Measurements from ENCODE around the gene HNRNPU.

The HNRNPU gene

GRCh38 chr1:244841273-244841927 lies 22.9 kb downstream of the HNRNPU start:
- no peak for TF ChIP-seq CTCF (IDR thresholded peaks at IDR 0.05; ENCODE audit: control insufficient read depth, extremely low read depth, insufficient read depth)
- no peak for DNase-seq (ENCODE audit: low read depth)
- no peak overlapping the region for H3K4me3 ChIP-seq (ENCODE audit: low read depth, low read length)

- no peak for TF ChIP-seq CTCF (IDR thresholded peaks at IDR 0.05; ENCODE audit: control insufficient read depth, extremely low read depth, insufficient read depth)
- DNase-seq (ENCODE audit: low read depth) = no peak
- H3K4me3 ChIP-seq (ENCODE audit: low read depth, low read length) = no peak overlapping the region
Observed at GRCh38 chr1:244840219-244840794, 24.0 kb downstream of the HNRNPU start.

- no peak for TF ChIP-seq CTCF (IDR thresholded peaks at IDR 0.05; ENCODE audit: control insufficient read depth, extremely low read depth, insufficient read depth)
- H3K4me3 ChIP-seq (ENCODE audit: low read depth, low read length) = no peak overlapping the region
- DNase-seq (ENCODE audit: low read depth) = no peak
Observed at GRCh38 chr1:244839656-244840055, 24.7 kb downstream of the HNRNPU start.

GRCh38 chr1:244837597-244838258 lies 26.6 kb downstream of the HNRNPU start:
- no peak for TF ChIP-seq CTCF (IDR thresholded peaks at IDR 0.05; ENCODE audit: control insufficient read depth, extremely low read depth, insufficient read depth)
- H3K4me3 ChIP-seq (ENCODE audit: low read depth, low read length) = no peak overlapping the region
- no peak for DNase-seq (ENCODE audit: low read depth)

- peak overlapping the region; percentile 61 for H3K4me3 ChIP-seq (ENCODE audit: low read depth, low read length)
- DNase-seq (ENCODE audit: low read depth) = no peak
- no peak for TF ChIP-seq CTCF (IDR thresholded peaks at IDR 0.05; ENCODE audit: control insufficient read depth, extremely low read depth, insufficient read depth)
Observed at GRCh38 chr1:244836584-244836983, 27.8 kb downstream of the HNRNPU start.

- peak overlapping the region; percentile 61 for H3K4me3 ChIP-seq (ENCODE audit: low read depth, low read length)
- no peak for DNase-seq (ENCODE audit: low read depth)
- TF ChIP-seq CTCF (IDR thresholded peaks at IDR 0.05; ENCODE audit: control insufficient read depth, extremely low read depth, insufficient read depth) = no peak
Observed at GRCh38 chr1:244836135-244836521, 28.2 kb downstream of the HNRNPU start.

Data from LNCaP clone FGC (cell line).